Measurements from ENCODE around the gene SIK3.

DNA sequence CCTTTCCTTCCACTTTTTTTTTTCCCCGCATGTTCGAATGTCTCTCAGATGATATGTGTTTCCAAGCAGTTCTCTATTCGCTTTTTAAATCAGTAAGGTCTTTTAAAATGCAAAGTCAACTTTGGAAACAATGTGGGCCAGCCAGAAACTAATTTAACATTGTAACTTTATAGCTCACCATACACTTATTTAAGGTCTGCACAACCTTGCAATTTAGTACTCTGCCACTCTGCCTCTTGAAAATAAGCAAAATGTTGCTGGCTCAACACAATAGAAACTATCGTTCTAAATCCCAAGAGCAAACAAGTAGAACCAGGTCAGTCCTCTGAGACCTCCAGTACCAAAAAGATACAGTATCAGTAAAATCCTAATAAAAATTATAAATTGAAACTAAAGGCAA is 109.0 kb downstream of the SIK3 start:
- TF ChIP-seq, protein P1, sequence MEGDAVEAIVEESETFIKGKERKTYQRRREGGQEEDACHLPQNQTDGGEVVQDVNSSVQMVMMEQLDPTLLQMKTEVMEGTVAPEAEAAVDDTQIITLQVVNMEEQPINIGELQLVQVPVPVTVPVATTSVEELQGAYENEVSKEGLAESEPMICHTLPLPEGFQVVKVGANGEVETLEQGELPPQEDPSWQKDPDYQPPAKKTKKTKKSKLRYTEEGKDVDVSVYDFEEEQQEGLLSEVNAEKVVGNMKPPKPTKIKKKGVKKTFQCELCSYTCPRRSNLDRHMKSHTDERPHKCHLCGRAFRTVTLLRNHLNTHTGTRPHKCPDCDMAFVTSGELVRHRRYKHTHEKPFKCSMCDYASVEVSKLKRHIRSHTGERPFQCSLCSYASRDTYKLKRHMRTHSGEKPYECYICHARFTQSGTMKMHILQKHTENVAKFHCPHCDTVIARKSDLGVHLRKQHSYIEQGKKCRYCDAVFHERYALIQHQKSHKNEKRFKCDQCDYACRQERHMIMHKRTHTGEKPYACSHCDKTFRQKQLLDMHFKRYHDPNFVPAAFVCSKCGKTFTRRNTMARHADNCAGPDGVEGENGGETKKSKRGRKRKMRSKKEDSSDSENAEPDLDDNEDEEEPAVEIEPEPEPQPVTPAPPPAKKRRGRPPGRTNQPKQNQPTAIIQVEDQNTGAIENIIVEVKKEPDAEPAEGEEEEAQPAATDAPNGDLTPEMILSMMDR (IDR thresholded peaks at IDR 0.05; ENCODE audit: insufficient read depth, low read length) = no peak
- TF ChIP-seq REST (IDR thresholded peaks at IDR 0.05; ENCODE audit: insufficient replicate concordance, low read depth) (no peak), GABPA (IDR thresholded peaks at IDR 0.05; ENCODE audit: low read depth) (no peak)

All from HL-60 (cell line).